Measurements from ENCODE around the gene ENDOV.

ENDOV gene

GRCh38 chr17:80452173-80452915 lies 37.4 kb downstream of the ENDOV start:
- DNase-seq: no peak

DNA sequence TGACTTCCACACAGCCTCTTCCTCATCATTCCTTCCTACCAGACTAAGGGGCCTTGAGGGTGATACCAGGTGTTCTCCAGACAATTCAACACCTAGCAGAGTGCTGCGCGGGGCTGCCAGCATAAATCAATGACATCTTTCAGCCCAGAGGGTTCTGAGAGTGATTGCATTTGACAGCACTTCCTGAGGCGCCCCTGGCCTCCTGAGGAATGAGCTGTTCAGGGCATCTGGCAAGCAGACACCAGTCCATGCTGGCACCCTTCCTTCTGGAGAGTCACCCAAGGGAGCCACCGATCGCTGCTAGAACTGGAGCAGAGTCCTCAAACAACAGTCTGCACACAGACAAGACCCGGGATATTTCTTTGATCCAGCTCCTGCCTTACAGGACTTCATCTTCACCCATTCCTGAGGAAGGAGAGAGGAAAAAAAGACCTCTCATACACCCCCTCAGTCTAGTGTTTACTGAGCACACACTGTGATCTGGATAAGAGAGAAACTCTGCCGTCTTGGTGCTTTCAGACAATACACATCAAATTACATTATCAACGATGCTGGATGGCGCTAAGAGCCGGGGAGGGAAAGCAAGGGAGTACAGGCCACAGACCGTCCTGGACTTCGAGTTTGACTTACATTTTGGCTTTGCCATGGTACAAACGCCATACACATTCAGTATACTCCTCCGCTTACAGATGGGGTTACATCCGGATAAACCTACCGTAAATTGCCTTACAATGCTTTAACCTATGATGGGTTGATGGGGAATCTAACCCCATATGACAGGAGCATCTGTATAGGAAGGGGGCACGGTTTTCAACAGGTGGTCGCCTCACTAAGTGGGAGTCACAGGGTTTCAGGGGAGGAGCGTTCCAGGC lies 38.4 kb downstream of the ENDOV start:
- no peak for DNase-seq

GRCh38 chr17:80453998-80454556 lies 39.1 kb downstream of the ENDOV start:
- DNase-seq: no peak

DNA sequence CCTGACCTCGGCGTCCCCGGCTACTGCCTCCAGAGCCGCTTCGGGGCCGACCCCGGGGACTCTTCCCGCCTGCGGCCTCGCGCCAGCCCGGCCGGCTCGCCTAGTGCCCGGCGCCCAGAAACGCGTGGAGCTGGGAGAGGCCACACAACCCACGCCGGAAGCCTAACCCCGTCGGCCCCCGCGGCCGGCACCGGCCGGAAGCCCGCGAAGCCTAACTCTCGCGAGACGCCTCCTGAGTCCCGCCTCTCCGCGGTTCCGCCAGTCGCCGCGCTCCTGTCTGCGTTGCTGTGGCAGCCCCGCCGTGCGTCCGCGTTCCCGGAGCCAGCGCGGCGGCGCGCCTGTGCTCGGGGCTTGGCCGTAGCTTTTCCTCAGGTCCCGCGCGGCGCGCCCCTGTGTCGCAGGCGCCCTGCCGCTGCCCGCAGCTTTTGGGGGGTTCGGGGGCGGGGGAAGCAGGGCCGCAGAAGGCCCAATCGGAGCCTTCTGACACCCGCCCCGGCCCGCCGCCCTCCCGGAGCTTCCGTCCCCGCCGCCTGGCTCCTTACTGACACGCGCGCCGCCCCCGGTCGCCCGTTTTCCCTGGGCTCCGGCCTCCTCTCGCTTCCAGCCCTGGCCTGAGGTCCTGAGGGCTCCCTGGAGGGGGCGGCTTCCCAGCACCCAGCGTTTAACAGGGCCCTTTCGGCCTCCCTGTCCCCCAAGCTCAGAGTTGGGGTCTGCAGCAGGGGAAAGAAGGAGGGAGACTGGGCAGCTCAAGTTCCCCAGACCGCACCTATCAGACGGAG lies 39.8 kb downstream of the ENDOV start:
- DNase-seq: peak; percentile 82 to 90

DNA sequence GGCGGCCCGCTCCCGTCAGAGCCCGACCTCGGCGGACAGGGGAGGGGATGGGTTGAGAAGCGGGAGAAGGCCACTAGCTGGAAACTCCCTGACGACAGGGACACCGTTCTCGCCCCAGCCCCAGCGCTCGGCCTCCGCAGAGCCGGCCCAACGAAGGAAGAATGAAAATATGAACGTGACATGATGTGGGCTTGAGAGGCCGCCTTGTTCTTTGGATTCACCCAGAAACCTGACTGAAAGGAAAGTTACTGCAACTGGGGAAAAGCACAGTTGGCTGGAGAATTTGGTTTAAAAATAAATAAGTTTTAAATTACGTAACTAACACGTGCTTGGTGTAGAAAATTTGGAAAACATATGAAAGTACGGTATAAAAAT lies 40.4 kb downstream of the ENDOV start:
- DNase-seq: peak in 1 of 2 experiments; percentile 50

GRCh38 chr17:80455784-80456183 lies 40.8 kb downstream of the ENDOV start:
- no peak for DNase-seq

DNA sequence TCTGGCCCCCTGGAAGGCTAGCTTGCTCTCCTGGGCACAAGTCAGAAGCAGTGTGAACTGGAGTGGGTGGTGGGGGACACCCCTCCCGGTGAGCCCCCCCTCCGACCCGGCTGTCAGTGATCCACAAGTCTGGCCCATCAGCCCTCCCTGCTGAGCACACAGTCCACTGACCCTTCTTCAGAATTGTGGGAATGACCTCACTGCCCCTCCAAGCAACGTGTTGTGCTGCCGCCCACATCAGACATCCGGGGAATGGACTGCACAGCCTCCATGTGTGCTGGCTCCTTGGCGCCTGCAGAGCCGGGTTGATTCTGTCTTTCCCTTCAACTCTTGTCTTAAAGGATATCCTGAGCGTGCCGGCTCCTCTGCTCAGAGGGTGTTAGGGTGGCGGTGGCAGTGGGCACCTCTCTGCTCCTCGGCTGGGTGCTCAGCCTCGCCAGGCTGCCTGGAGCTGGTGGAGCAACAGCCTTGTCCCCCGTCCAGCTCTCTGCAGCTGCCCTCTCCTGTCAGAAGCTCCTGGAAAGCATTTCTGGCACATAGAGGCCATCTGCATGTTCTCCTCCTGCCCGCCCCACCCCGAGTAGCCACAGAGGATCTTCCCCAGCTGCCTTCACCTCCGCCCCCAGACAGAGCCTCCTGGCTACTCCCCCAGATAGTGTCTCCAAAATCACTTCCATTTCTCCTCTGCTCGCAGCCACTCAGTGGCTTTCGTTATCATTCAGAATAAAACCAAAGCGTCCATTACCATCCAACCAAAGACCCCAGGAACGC lies 41.7 kb downstream of the ENDOV start:
- DNase-seq: no peak

DNA sequence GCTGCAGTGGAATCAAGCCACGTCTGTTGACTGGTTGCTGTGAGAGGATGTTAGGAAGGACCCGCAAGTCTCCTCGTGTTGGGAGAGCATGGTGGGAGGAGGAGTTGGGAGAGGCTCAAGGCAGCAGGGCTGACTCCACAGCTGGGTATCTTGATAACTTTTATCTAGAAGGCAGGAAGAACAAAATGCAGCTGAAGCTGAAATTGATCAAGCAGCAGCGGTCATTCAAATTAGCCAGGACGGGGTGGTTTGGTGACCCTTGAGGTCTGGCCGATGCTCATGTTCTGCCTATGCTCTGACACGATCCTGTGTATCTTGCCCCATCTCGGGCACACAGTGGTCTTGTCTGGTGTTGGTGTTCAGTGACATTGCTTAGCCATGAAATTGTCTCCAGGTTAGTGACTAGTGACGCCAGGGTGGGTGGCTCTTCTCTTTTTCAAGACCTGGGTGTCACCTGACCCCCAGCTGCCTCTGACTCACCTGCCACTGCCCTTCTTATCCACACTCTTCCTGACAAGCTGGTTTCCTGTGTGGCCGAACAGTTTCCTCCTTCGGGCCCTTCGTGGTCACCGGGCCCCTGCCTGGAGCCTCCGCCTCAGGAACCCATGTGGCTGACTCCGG lies 42.4 kb downstream of the ENDOV start:
- no peak for DNase-seq

- DNase-seq: no peak
Measured at GRCh38 chr17:80458016-80458415, 43.0 kb downstream of the ENDOV start.

- DNase-seq: no peak
Measured at GRCh38 chr17:80459234-80459633, 44.3 kb downstream of the ENDOV start.

- DNase-seq: no peak
Measured at GRCh38 chr17:80460429-80460834, 45.5 kb downstream of the ENDOV start.

DNA sequence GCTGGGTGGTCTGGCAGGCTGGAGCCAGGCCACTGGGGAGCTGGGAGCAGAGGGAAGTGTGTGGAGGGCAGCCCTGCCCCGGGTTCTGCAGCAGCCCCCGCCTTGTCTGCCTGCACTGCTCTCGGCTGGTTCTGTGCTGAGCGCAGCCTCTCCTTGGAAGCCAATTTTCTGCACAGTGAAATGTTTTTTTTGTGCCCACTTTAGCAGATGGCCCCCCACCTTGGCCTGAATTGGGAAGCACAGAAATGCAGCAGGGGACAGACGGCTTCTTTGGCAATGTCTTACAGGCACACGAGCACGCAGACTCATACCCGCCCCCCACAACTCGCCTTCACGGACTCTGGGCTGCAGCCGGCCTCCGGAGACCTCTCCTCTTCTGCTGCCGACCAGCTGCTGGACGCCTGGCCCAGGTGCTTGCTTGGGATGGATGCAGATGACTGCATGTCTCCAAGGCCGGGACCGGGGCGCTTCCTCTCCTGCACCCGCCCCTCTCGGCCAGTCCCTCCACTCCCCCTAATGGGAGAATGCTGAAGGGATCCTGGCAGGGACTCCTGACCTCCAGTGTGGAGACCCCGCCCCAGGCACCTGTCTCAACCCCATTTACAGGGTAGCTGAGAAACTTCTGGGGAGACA lies 46.7 kb downstream of the ENDOV start:
- no peak for DNase-seq

DNA sequence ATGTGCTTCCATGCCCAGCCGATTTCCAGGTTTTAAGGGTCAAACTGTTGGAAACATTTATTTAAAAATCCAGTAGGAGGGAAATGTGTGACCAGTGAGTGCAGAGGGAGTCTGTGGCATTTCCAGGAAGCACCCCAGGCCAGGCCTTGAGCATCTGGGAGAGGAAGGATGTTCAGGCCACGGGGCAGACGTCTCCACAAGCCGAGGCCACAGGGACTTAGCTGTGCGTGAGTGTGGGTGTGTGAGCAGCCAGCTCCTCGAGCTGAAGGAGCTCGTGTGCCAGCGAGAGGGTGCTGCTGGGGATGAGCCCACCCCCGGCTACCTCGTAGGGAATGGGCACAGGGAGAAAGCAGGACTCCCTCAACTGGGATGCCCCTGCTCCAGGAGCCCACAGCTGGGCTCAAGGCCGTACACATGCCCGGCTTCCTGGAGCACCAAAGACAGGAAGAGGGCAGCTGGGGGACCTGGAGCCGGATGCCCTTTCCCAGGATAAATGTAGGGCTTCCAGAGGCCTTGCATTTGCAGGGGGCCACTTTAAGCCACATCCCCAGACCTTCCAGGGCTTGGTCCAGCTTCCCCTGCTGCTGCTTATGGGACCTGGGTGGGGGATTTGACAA lies 48.9 kb downstream of the ENDOV start:
- DNase-seq: no peak

GRCh38 chr17:80464486-80464885 lies 49.5 kb downstream of the ENDOV start:
- DNase-seq: no peak

DNA sequence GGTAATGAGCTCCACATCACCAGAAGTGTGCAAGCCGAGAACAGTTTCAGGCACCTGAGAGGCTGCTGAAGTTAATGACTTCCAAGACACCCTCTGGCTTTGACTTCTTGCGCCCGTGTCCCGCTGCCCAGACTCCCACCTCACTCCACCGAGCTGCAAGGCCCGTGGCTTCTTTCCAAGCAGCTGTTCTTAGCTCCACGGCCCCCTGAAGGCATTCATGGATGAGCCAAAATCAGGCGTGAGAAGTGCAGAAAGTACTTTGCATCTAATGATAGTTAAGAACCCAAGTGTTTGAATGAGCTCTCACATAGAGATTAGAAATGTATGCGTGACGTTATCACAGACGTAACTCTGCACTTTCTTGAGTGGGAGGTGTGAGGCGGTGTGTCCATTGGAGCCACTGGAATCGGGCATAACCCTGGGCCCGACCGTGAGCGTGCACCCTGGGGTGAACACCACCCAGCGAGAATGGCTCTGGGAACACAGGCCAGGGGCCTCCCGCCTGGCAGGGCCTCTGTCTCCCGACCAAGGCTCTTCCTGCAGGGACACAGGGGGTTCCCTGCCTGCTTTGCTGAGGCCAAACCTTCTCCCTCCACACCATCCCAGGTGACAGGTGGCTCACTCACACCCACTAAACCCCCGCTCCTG lies 50.5 kb downstream of the ENDOV start:
- no peak for DNase-seq

DNA sequence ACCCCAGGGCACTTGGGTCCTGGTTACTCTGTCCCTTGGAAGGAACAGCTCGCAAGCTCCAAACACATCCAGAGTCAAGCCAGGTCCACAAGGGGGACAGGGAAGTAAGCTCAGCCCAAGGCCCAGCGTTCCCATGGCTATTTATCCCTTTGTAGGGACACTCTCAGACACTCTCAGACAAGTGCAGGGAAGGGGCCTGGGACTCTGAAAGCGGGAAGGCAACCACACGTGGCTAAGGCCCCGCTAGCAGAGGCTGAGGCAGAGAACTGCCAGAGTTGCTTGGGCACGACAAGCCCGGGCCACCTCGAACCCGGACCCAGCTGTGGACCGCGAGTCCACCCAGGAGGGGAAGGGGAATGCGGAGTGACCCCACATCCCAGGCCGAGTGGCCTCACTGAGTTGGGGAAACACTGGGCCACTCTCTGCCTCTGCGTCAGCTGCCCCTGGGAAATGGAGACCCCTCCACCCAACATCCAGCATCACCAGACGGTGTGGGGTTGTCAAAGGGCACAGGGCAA lies 51.3 kb downstream of the ENDOV start:
- DNase-seq: no peak

DNA sequence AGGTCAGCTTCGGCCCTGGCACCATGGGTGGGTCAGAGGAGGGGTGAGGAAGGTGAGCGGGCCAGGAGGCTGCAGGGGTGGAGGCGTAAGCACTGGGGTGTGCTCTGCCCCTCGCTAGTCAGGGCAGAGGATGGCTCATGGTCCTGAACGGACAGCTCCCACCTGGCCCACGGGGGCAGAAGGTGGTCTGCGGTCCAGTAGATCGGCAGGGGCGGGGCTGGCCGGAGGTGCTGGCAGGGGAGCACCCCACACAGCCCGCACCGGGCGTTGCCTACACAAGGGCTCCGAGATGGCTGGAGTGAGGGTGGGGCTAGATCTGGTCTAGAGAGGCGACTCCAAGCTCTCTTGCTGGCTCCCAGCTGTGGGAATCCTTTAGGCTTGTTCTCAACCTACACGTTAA lies 53.3 kb downstream of the ENDOV start:
- DNase-seq: no peak

DNA sequence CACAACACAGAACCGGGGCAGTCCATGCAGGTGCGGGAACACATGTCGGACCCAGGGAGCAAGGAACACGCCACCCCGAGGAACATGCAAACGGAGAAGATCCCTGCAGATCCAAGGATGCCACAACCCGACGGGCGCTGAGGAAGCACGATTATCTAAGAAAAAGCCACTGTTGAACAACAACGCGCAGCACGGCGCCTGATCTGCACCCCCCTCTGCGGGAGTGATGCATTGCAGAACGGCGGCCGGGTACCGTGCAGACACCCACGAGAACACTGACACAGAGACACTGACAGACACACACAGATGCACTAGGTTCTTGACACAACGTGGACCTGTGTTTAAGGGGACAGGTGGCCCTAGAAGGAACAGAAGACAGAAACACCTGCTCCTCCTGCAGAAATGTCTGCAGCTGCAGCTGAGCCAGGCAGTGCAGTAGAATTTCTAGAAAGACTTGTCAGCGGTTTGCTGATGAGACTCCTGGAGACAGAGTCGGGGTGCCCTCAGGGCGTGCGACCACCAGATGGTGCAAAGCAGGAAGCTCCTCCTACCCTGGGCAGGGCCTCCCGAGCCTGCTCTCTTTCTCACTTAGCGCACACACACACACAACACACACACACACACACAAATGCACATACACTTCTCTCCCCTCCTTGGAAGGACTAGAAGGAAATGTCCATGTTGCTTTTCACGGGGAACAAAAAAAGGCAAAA lies 54.0 kb downstream of the ENDOV start:
- no peak for DNase-seq

DNA sequence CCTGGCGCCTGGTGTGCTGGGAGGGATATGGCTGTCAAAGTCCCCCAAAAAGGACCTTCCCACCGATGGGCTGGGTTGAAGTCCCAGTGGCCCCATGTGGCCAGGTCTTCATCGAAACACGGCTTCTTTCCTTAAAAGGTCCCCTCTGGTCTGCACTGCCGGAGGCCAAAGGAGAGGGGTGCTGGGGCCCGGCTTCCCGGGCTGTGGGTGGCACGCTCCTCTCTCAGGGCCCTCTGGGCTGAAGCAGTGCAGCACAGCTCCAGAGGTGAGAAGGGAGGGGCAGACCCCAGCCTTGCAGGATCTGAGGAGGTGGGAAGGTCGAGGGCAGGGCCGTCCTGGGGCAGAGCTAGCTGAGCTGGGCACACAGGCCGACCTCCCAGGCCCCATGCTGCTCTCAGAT lies 54.7 kb downstream of the ENDOV start:
- DNase-seq: no peak

Data from SW 1271 (cell line).